ENCODE measurements around the gene NXF1. TPM values are rescaled to one million over a fixed set of nuclear protein-coding genes. Genes with fewer than 3 reads are reported as not detected.

NXF1 gene
- total RNA-seq, 1 experiment from 2014 or later, result 33.1 TPM

DNA sequence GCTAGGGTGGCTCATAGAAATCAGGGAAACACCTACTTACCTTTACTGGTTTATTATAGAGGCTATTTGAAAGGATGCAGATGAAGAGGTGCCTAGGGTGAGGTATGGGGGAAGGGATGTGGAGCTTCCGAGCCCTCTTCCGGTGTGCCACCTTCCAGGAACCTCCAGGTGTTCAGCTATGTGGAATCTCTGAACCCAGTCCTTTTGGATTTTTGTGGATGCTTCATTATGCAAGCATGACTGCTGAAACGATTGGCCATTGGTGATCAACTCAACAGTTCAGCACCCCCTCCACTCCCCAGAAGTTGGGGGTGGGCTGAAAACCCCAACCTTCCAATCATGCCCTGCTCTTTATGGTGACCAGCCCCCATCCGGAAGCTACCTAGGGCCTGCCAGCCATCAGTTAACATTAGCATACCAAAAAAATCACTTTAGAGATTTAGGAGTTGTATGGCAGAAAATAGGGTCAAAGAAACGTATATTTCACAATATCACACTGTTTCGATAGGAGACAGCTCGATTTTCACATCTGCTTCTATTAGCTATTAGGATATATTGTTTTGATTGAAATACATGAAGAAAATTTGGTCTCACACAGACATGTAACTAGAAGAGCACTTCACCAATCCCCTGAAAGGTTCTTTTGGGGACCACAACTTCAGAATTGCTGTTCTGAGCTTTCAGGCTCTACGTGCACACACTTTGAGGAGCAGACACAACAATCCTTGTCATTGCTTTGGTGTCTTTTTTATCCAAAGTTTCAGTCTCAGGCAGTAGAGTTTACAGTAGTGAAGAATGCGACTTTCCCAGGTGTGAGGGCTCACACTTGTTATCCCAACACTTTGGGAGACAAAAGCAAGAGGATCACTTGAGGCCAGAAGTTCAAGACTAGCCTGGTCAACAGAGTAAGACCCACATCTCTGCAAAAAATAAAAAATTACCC is 47.1 kb downstream of the NXF1 start:
- Histone ChIP-seq H3F3A (ENCODE audit: low read length, unreplicated experiment) (no peaks in the 10 kb centered on the region), H3K79me2 (ENCODE audit: low read length) (peaks cover 20% of the 10 kb centered on the region), H2AFZ (ENCODE audit: low read length) (no peak overlapping the region), H3K27me3 (ENCODE audit: low read length) (no peaks in the 10 kb centered on the region), H3K4me1 (ENCODE audit: insufficient read depth, low read length) (peaks cover 23% of the 10 kb centered on the region), H3K4me3 (ENCODE audit: low read length) (no peak overlapping the region), H3K9me2 (replicated peaks; ENCODE audit: low read length) (no peaks in the 10 kb centered on the region), H3K9me3 (ENCODE audit: low read length) (no peaks in the 10 kb centered on the region), H3K9ac (ENCODE audit: low read length) (no peak overlapping the region), H3K36me3 (ENCODE audit: low read depth, low read length) (0 out of 2 replicates have a peak, but pooled peaks cover 3% of the 10 kb centered on the region), H3K27ac (ENCODE audit: low read length) (no peak overlapping the region), H4K20me1 (ENCODE audit: low read length) (no peaks in the 10 kb centered on the region), H3K4me2 (ENCODE audit: low read length) (no peak overlapping the region)
- TF ChIP-seq EZH2 (IDR thresholded peaks at IDR 0.05; ENCODE audit: low read length, unreplicated experiment) (no peak), EZH2phosphoT487 (IDR thresholded peaks at IDR 0.05; ENCODE audit: borderline replicate concordance, low read length) (no peak)
- TF ChIP-seq, protein P1, sequence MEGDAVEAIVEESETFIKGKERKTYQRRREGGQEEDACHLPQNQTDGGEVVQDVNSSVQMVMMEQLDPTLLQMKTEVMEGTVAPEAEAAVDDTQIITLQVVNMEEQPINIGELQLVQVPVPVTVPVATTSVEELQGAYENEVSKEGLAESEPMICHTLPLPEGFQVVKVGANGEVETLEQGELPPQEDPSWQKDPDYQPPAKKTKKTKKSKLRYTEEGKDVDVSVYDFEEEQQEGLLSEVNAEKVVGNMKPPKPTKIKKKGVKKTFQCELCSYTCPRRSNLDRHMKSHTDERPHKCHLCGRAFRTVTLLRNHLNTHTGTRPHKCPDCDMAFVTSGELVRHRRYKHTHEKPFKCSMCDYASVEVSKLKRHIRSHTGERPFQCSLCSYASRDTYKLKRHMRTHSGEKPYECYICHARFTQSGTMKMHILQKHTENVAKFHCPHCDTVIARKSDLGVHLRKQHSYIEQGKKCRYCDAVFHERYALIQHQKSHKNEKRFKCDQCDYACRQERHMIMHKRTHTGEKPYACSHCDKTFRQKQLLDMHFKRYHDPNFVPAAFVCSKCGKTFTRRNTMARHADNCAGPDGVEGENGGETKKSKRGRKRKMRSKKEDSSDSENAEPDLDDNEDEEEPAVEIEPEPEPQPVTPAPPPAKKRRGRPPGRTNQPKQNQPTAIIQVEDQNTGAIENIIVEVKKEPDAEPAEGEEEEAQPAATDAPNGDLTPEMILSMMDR (conservative IDR thresholded peaks at IDR 0.05; ENCODE audit: low read depth, low read length), result no peak
- ChIA-PET CTCF (no interaction called here), POLR2A (ENCODE audit: unreplicated experiment) (no interaction called here)
- ATAC-seq (no peak), DNase-seq (no peak)
- intact Hi-C loops (cut with micrococcal nuclease), result no loop called here
- BruUV-seq (replicated peaks), result no TSS peak

- no peak for TF ChIP-seq EZH2 (IDR thresholded peaks at IDR 0.05; ENCODE audit: low read length, unreplicated experiment)
- no peak for TF ChIP-seq EZH2phosphoT487 (IDR thresholded peaks at IDR 0.05; ENCODE audit: borderline replicate concordance, low read length)
- TF ChIP-seq, protein P1 (conservative IDR thresholded peaks at IDR 0.05; ENCODE audit: low read depth, low read length), result no peak
- H3F3A ChIP-seq (ENCODE audit: low read length, unreplicated experiment), result no peaks in the 10 kb centered on the region
- no peaks in the 10 kb centered on the region for H4K20me1 ChIP-seq (ENCODE audit: low read length)
- ChIA-PET POLR2A (ENCODE audit: unreplicated experiment) (no interaction called here), CTCF (no interaction called here)
- no peak overlapping the region for H3K4me2 ChIP-seq (ENCODE audit: low read length)
- H3K9me2 ChIP-seq (replicated peaks; ENCODE audit: low read length), result no peaks in the 10 kb centered on the region
- no peaks in the 10 kb centered on the region for H3K9me3 ChIP-seq (ENCODE audit: low read length)
- H3K27ac ChIP-seq (ENCODE audit: low read length), result no peak overlapping the region
- peaks cover 10% of the 10 kb centered on the region; the same call in 1 of the 2 replicates for H3K79me2 ChIP-seq (ENCODE audit: low read length)
- no peak for ATAC-seq
- intact Hi-C loops (cut with micrococcal nuclease), result no loop called here
- no peak overlapping the region for H3K4me3 ChIP-seq (ENCODE audit: low read length)
- H3K4me1 ChIP-seq (ENCODE audit: insufficient read depth, low read length), result peaks cover 16% of the 10 kb centered on the region
- H3K27me3 ChIP-seq (ENCODE audit: low read length), result no peaks in the 10 kb centered on the region
- DNase-seq, result no peak
- no peaks in the 10 kb centered on the region for H3K36me3 ChIP-seq (ENCODE audit: low read depth, low read length)
- H2AFZ ChIP-seq (ENCODE audit: low read length), result no peak overlapping the region
- BruUV-seq (replicated peaks), result no TSS peak
- no peak overlapping the region for H3K9ac ChIP-seq (ENCODE audit: low read length)
Observed at GRCh38 chr11:62755086-62755615, 50.1 kb downstream of the NXF1 start.
